ENCODE measurements around the gene CLP1. TPM values are rescaled to one million over a fixed set of nuclear protein-coding genes. Genes with fewer than 3 reads are reported as not detected.
"Not testable (repeated sequence)": the region's sequence is repeated elsewhere in the genome, so short reads cannot be mapped to it uniquely, and the experiment has no call there.

CLP1 gene
- polyA plus RNA-seq, 4 donors: 12.0 to 17.2 (median 16.5) TPM

DNA sequence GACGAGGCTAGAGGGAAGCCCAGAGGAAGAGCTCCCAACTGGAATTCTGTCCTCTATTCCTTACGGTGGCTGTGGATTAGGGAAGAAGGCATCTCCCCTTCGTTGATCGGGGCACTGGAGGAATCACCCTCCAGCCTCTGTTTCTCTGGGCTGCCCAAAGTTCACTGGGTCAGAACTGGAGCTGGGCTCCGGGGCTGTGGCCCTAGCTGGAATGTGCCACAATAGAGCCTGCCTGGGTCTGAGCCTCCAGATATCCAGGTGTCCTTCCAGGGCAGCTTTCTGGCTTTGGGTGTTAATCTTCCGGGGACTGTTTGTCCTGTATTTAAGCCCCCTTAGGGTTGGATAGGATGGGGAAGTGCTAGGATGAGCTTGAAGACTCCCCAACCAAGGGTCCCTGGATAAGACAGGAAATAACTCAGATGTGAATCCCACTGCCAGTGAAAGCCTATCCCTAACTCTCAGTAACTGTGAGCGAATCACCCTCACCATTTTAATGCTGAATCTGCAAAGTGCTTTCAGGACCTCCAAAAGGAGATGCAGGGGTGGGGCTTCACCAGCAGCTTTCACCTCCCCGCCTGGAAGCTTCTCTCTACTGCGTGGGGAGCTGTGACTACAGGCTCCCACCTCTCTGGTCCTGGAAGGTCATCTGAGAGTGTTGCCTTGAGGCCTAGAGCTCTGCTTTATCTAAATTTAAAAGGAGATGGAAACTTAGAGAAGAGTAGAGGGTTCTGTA, 17.3 kb upstream of the CLP1 start:
- no peak for DNase-seq (ENCODE audit: low read depth in 4 of 4, low spot score in 3 of 4)

DNA sequence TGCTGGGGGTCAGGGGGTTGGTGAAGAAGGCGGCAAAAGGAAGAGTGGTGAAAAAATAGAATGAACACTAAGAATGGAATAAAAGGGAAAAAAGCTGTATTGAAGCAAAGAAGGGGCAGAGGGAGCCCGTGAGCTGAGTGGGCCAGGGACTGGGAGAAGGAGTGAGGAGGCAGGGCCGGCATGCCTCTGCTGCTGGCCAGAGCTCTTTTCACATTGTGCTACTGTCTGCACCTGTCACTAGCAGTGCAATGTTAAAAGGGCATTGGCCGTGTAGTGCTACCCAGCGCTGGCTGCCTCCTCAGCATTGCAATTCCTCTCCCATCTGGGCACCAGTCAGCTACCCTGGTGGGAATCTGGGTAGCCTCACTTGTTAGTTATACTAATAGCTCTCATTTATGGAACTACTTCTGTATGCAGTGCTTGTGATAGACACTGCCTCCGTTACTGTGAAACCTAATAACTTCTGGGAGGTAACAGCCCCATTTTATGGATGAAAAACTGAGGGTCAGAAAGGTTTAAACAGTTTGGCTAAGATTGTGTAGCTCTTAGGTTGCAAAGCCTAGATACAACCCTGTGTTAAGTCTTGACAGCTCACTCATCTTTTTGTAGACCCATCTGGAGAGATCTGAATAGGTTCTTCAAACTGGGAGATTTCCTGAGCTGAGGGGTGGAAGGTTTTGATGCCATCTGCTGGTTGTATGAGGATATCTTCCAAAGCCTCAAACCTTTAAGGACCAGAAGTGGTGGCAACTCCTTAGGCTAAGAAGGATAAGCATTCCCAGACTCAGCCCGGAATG, 16.4 kb upstream of the CLP1 start:
- DNase-seq (ENCODE audit: low read depth in 4 of 4, low spot score in 3 of 4): no peak

DNA sequence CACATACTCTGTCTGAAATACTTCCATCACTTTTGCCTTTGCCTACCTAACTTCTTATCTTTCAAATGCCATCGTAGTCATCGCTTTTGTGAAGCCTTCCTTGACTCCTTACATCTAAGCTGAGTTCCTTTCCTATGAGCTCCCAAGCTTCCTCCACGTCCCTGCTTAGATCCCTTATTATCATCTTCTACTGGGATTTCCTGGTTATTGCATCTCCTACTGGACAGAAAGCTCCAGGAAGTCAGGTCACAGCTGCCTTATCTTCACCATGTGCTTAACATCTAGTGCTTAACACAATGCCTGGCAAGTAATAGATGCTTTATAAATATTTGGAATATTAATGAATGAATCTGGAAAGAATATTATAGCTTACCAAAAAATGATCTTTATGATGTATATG, 13.8 kb upstream of the CLP1 start:
- no peak for DNase-seq (ENCODE audit: low read depth in 4 of 4, low spot score in 3 of 4)

DNA sequence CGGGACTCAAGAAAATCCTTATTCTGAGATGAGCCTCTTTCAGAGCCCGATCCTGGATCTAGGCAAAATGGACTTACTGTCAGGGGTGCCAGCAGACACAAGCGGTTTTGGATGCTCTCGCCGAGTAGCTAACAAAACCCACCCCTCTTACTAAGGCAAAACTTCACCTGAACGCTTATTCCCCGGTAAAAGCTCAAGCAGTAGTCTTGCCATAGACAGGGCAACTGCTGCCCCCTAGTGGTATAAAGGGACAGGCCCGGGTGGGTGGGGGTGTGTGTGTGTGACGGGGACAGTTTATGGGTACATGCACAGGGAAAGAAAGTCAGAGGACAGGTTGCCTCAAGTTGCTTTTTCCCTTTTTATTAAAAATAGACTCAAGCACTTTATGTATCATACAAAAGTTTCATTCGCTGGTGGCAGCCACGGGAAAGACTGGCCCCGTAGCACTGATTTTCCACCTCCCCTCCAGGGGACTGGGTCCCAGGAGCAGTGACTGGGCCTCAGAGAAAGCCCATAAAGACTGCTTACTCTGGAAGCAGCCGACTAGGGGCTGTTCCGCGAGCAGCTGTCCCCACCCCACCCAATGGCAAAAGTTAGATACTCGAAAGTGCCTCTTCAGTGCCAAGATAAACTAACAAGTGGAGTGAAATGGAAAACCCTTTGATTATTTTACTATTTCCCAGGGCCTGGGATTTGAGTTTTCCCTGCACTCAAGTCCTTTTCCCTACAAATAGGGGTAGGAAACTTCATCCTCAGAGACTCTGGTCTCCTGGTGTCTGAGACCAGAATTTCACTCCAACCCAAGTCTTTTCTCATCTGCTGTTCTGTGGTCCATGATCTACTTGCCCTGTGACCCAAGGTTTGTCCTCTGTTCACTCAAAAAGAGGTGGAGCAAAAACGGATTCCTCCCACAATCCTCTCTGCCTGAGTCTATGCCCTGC, 12.5 kb upstream of the CLP1 start:
- no peak for DNase-seq (ENCODE audit: low read depth in 4 of 4, low spot score in 3 of 4)

DNA sequence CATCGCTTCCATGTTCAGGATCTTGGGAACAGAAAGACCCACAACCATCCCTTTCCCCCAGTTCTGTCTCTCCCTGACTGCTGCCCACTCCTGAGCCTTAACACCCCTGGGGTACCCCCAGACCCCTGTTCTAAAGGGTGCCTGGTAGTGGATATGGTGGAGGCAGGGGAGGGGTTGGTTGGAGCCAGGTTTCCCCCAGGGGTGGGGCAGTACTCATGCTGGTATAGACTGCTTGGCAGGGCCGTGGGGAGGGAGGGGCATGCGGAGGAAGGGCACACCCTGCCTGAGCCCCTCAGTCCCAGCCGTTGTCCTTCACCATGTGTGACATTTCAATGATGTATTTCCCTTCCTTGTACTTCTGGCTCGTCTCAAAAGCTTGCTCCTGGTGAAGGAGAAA, 11.9 kb upstream of the CLP1 start:
- no peak for DNase-seq (ENCODE audit: low read depth in 4 of 4, low spot score in 3 of 4)

DNA sequence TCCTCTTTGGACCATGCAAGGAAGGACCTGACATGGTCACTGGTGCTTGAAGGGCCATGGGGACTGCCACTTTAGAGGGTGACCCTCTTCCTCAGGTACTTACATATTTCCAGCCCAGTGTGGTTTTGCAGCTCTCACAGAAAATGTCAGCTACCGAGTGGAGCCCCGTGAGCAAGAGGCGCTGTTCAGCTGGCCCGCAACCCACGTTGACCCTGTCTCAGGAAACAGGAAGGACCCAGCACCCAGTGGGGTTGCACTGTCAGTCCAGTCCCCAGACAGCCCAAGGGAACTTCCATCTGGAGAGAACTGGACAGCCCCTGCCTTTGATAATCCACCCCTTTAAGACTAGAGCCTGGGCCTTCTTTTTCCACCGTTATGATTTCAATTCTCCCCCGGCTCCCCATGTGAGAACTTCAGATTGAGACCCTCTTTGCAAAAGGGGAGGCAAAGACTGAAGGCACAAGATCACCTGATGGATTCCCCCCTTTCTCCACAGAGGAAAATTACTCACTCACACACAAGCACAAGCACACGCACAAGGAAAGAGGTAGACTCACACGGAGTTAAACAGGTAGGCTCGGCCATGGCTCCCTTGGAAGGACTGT, 11.3 kb upstream of the CLP1 start:
- no peak for DNase-seq (ENCODE audit: low read depth in 4 of 4, low spot score in 3 of 4)

DNA sequence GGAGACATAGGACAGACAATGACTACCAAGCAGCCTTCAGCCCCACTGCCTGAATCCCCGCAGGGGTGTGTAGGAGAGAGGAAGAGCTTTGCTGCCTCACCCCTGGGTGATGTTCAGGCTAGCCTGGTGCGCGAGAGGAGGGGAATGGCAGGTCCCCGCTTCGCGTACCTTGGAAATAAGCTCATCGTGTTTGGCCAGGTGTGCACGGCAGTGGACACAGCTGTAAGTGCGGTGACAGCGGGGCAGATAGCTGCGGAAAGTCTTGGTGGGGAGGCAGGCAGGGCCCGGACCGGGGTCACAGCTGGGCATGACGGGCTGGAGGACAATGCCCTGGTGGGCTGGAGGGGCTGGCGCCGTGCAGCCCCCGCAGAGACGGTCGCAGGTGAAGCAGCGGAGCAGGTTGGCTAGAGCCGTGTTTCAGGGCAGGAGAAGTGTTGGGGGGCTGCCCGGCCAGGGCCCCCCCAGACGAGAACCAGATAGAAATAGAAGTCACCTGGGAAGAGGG, 10.7 kb upstream of the CLP1 start:
- no peak for DNase-seq (ENCODE audit: low read depth in 4 of 4, low spot score in 3 of 4)

DNA sequence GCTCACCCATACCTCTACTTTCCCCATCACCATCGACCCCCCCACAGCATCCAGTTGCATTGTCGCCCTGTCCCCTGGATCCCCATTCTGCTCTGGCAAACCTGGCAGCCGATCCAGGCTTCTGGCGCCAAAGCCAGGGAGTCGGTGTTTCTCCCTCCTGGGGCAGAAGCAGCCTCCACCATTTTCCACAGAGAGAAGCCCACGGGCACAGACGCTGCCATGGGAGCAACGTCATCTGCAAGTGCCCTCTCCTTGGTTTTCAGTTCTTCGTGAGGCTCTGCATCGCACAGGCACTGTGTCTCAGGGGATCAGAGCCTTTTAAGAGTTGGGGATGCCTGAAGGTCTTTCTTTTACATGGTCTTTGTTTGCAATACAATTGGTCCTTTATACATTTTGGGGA, 10.2 kb upstream of the CLP1 start:
- DNase-seq (ENCODE audit: low read depth in 4 of 4, low spot score in 3 of 4): no peak

DNA sequence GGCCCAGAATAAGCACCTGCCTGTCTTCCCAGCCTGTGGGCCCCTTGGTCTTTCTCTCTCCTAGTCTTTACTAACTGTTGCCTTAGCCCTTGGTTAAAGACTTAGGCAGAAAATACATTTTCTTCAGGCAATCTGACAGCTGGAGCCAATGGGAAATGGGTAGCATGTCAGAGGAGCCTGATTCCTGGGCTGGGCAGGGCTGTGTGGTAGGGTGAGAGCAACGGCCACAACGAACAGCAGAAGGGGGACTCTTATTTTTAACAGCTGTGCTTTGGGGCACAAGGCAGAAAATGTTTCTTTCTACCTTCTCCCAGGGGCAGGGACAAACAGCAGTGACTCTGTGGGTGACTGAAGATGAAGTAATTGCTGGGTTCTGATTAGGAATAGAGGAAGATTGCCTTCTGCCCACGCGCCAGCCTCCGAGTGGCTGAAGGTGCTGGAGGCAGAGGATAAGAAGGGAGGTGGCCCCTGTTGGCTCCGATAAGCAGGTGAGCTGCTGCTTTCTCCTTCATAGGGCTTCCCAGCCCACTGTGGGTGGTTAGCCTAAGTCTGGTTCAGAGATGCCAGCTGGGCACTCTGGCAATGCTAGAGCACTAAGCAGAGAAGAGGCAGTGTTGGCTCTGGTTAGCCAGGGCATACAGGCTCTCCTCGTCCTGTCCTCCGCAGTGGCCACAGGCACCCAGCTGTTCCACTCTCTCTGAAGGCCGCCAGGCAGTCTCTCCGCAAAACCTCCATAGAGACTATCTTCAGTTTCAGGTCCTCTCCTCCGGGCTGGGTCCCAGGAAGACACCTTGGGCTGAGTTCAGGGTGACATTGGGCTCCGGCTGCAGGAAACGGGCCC, 9.4 kb upstream of the CLP1 start:
- no peak for DNase-seq (ENCODE audit: low read depth in 4 of 4, low spot score in 3 of 4)

DNA sequence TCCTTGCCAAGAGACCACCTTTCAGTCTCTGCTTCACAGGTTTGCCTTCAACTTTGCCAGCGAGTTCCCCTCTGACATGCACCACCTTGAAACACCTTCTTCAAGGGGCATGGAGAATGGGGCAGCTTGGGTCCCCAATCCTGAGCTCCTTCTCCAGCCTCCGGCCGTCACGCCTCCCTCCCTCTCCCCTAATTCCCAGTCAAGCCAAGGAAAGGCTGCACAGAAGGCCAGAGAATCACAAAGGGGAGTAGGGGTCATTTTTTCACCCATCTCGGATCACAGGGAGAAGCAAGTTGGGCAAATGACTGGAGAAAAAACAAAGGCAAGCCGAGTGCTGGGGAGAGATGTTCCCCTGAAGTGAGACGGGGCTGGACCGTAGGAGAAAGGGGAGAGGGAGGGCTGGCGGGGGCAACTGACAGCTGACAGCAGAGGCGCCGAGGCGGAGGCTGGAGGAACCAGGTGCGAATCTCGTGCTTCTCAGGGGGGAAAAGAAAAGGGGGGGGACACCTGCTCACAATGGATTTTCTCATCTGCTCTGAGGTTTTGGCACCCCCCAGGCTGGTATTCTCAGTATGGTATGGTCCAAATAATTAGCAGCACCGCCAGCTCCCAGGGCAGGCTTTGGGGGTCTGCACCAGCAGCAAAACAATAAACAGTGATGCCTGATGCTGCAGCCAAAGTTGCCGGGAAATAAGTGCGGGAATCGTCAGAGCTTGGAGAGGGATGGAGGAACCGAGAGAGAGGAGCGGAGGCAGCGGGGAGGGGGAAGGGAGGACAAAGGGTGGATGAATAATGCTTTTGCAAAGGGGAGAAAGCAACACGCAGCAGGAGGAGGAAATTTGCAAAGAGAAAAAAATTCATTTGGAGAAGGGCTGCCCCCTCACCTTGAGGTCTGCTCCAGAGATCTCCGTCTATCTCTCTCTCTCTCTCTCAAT, 8.5 kb upstream of the CLP1 start:
- DNase-seq (ENCODE audit: low read depth in 4 of 4, low spot score in 3 of 4): no peak

DNA sequence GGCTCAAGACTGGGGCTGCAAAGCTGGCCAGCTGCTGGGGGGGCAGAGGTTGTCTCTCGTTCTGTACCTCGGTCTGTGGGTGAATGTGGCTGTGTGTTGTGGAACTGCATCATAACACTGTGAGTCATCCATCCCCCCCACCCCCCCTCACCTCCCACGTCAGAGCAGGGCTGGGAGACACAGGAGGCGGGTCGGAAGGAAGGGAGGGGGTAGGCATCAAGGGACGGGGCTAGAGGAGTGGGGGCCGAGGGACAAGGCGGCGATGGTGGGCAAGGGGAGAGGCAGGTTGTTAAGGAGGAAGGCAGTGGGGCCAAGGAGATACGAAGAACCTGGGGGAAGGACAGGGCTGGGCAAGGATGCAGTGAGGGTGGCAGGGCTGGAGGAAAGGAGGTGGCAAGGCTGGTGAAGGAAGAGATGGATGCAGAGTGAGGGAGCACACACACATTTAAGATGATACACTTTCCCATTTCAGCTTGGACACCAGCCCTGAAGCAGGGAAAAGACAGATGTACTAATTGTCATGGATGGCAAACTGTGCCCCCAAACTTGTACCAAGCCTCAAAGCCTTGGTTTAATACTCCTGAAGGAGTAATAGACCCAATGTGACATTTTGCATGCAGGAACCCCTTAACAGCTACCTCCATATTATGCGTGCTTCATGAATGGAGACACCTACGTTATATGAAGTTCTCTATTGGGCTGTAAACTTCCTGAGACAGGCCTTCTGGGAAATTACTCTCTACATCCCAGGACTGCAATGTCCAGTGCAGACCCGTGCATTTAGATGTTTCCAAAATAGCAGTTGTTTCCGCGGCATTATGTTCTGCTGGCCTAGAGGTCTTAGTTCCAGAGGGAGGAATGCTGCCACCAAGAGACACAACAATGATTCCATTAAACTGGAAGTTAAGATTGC, 7.5 kb upstream of the CLP1 start, which contains the start of gene YPEL4:
Gene YPEL4 (minus strand): TSS at position 87 of the 913 bp plus-strand sequence. CDS start 2,805 bp downstream, outside the sequence.
- no peak for DNase-seq (ENCODE audit: low read depth in 4 of 4, low spot score in 3 of 4)

DNA sequence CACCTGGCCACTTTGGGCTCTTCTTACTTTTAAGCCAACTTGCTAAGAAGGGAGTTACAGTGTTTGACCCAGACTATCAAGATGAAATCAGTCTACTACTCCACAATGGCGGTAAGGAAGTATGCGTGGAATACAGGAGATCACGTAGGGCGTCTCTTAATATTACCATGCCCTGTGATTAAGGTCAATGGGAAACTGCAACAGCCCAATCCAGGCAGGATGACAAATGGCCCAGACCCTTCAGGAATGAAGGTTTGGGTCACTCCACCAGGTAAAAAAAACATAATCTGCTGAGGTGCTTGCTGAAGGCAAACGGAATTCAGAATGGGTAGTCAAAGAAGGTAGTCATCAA, 6.8 kb upstream of the CLP1 start:
- DNase-seq (ENCODE audit: low read depth in 4 of 4, low spot score in 3 of 4): no peak

DNA sequence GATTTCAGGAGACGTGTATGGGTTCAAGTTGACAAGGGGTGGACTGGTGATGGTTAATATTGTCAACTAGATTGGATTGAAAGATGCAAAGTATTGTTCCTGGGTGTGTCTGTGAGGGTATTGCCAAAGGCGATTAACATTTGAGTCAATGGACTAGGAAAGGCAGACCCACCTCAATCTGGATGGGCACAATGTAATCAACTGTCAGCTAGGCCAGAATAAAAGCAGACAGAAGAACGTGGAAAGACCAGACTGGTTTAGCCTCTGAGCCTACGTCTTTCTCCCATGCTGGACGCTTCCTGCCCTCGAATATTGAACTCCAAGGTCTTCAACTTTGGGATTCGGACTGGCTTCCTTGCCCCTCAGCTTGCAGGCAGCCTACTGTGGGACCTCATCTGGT, 6.2 kb upstream of the CLP1 start:
- no peak for DNase-seq (ENCODE audit: low read depth in 4 of 4, low spot score in 3 of 4)

DNA sequence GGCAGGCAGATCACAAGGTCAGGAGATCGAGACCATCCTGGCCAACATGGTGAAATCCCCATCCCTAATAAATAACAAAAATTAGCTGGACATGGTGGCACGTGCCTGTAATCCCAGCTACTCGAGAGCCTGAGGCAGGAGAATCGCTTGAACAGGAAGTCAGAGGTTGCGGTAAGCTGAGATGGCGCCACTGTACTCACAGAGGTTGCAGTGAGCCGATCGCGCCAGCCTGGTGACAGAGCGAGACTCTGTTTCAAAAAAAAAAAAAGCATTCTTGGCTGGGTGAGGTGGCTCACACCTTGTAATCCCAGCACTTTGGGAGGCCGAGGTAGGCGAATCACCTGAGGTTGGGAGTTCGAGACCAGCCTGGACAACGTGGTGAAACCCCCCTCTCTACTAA, 5.3 kb upstream of the CLP1 start:
- not testable (repeated sequence) for DNase-seq (ENCODE audit: low read depth in 4 of 4, low spot score in 3 of 4)

DNA sequence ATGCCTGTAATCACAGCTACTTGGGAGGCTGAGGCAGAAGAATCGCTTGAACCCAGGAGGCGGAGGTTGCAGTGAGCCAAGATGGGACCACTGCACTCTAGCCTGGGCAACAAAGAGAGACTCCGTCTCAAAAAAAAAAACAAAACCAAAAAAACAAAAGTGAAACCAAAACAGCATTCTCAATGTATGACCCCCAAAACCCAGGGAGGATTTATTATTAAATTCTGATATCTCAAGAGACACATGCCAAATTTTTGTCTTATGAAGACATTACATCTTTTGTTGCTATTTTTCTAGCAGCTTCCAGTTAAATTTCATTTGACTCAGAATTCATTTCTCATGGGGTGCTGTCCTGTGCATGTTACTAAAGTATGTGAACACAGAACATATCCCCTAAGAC, 4.9 kb upstream of the CLP1 start:
- no peak for DNase-seq (ENCODE audit: low read depth in 4 of 4, low spot score in 3 of 4)

DNA sequence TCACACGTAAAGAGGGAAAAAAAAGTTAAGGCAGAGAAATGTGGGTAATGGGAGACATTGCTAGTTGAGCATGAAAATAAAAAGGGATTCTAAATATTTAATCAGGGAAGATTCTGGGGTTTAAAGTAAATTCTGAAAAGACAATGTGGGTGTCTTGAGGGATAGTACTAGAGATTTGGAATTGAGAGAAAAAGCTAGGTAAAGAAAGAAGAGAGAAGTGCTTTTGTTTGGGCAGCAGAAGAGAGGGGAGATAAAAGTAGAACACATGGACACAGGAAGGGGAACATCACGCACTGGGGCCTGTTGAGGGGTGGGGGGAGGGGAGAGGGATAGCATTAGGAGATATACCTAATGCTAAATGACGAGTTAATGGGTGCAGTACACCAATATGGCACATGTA, 4.4 kb upstream of the CLP1 start:
- no peak for DNase-seq (ENCODE audit: low read depth in 4 of 4, low spot score in 3 of 4)

DNA sequence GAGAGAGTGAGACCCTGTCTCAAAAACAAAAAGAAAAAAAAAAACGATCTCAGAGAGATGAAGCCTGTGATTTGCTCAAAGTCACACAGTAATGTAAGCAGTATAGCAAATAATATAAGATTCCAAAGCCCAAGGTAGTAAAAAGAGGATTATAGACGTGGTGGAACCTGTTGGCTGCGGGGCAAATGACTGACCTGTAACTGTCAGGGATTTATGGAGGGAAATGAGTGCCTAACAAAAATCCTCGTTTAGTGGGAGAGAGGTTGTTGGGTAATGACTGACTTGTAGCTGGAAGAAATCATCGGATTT, 723 bp upstream of the CLP1 start:
- no peak for DNase-seq (ENCODE audit: low read depth in 4 of 4, low spot score in 3 of 4)

DNA sequence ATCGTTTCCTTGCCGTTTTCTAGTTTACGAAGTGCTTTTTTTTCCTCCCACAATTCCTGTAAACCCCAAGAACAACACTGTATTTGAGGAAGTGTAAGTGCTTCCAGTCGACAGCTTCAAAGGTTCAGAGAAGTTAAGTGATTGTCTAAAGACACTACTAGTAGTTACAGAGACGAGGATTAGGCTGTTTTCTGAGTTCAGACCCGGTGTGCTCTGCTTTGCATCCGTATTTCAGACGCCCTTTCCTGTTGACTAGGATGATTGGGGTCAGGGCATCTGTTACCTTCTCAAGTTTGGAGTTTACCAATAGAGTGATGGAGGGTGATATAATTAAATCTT, 430 bp downstream of the CLP1 start:
- no peak for DNase-seq (ENCODE audit: low read depth in 4 of 4, low spot score in 3 of 4)

All from left renal pelvis (tissue), 4 donors.